WTC11 (cell line): ENCODE data around the gene TSPAN2.

Source experiments
- CTCF ChIP-seq: fragments of 200-600 bp; IDR thresholded peaks from 2 replicates; pipeline ENCODE4 v1.8.0; 2022; ENCODE audit warnings: antibody characterized with exemption
- IRF1 ChIP-seq: sonication (generic); formaldehyde crosslinking; IDR thresholded peaks from 2 replicates; pipeline ENCODE4 v1.8.0; 2023; ENCODE audit warnings: missing genetic modification reagents

GRCh38 chr1:115063228-115063901 is 25.9 kb downstream of the TSPAN2 start:
- TF ChIP-seq IRF1 (no peak), CTCF (no peak)
